ENCODE results near the gene KIF5A.
A peak's percentile ranks its signal among the peaks of the same experiment; 100 is the strongest.
"Not testable (repeated sequence)": the region's sequence is repeated elsewhere in the genome, so short reads cannot be mapped to it uniquely, and the experiment has no call there.

The KIF5A gene

GRCh38 chr12:57586832-57587429 is 37.1 kb downstream of the KIF5A start:
- CTCF ChIA-PET = no interaction called here

GRCh38 chr12:57588951-57589610 is 39.2 kb downstream of the KIF5A start:
- DNase-seq (ENCODE audit: low spot score); H3K27ac ChIP-seq; POLR2A ChIA-PET (ENCODE audit: low non-redundant PET): not testable (repeated sequence)
- CTCF ChIA-PET = interaction anchor here (0.6 to 0.8 kb wide), 2 partner anchors 33 to 131 kb away, joined by 3 to 4 read pairs; no protein-coding TSS in a partner anchor

More at GRCh38 chr12:57586832-57587429, 37.1 kb downstream of the KIF5A start:
- H3K27ac ChIP-seq = no peak overlapping the region
- no peak for TF ChIP-seq CTCF (conservative IDR thresholded peaks at IDR 0.05; ENCODE audit: low read depth)
- POLR2A ChIA-PET (ENCODE audit: low non-redundant PET) = no interaction called here
- no peak for DNase-seq (ENCODE audit: low spot score)

- CTCF ChIA-PET = interaction anchor here (0.6 kb wide), 1 partner anchor 42 kb away, joined by 3 read pairs; the partner anchor contains the start of gene B4GALNT1
- no peak for DNase-seq (ENCODE audit: low spot score)
- TF ChIP-seq CTCF (conservative IDR thresholded peaks at IDR 0.05; ENCODE audit: low read depth) = no peak
- H3K27ac ChIP-seq = peak overlapping the region; percentile 65
- POLR2A ChIA-PET (ENCODE audit: low non-redundant PET) = no interaction called here
Measured at GRCh38 chr12:57590479-57590863, 40.6 kb downstream of the KIF5A start.

GRCh38 chr12:57590864-57591781 is 41.3 kb downstream of the KIF5A start, which contains the start of gene PIP4K2C:
TSS of gene PIP4K2C (plus strand) at chr12:57591192. CDS start at chr12:57591290, 98 bp downstream.
- POLR2A ChIA-PET (ENCODE audit: low non-redundant PET) = no interaction called here
- CTCF ChIA-PET = interaction anchor here (0.6 to 3.3 kb wide), 9 partner anchors 8 to 116 kb away, joined by 3 to 26 read pairs (median 4); partner anchors contain the start of genes B4GALNT1 and OS9
- no peak for TF ChIP-seq CTCF (conservative IDR thresholded peaks at IDR 0.05; ENCODE audit: low read depth)
- peak within 1 kb of the TSS; percentile 65 for H3K27ac ChIP-seq
- DNase-seq (ENCODE audit: low spot score) = peak; percentile 86

- no peak for DNase-seq (ENCODE audit: low spot score)
- H3K27ac ChIP-seq = peak overlapping the region; percentile 65
- POLR2A ChIA-PET (ENCODE audit: low non-redundant PET) = interaction anchor here (0.5 kb wide), 1 partner anchor 111 kb away, joined by 3 read pairs; no protein-coding TSS in a partner anchor
- CTCF ChIA-PET = interaction anchor here (0.8 to 3.3 kb wide), 7 partner anchors 8 to 116 kb away, joined by 3 to 26 read pairs (median 4); partner anchors contain the start of genes B4GALNT1 and OS9
- no peak for TF ChIP-seq CTCF (conservative IDR thresholded peaks at IDR 0.05; ENCODE audit: low read depth)
Measured at GRCh38 chr12:57591782-57592325, 42.0 kb downstream of the KIF5A start.

DNA sequence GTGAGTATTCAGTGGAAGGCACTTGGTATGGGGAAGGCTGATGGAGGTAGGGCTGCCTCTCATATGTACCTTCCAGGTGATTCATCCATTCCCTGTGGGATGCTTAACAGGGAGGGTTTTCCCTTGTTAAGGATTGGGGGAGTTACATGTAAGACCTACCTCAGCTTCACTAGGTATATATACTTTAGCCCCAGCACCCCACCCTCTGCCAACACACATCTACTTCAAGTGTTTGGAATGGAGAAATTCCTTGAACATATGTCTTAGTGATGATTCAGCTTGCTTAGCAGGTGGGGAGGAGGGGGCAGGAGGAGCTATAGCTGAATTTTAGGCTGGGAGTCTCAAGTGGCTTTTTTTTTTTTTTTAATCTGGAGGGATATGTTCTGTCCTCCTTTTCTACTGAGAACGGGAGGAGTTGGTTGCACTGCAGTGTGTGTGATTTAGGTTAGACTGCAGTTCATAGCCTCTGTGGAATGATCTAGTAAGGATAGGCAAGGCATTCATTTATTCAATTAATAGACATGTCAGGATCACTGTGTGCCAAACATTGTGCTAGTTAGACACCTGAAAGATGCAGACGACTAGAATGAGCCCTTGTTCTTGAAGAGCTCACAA is 42.8 kb downstream of the KIF5A start:
- CTCF ChIA-PET = interaction anchor here (1.0 to 3.3 kb wide), 3 partner anchors 9 to 101 kb away, joined by 4 to 26 read pairs (median 13); partner anchors contain the start of genes B4GALNT1 and OS9
- TF ChIP-seq CTCF (conservative IDR thresholded peaks at IDR 0.05; ENCODE audit: low read depth) = no peak
- peak; percentile 51 for DNase-seq (ENCODE audit: low spot score)
- POLR2A ChIA-PET (ENCODE audit: low non-redundant PET) = interaction anchor here (0.6 kb wide), 1 partner anchor 144 kb away, joined by 3 read pairs; no protein-coding TSS in a partner anchor
- H3K27ac ChIP-seq = no peak overlapping the region

Measured in RWPE1 (cell line).